IMR-90 (cell line): ENCODE measurements around the gene MLYCD. TPM values are rescaled to one million over a fixed set of nuclear protein-coding genes. Genes with fewer than 3 reads are reported as not detected.

Experiments used
- ATAC-seq: fragments of 200-7000 bp; cut with Tn5 transposase; 2 replicates; pipeline ENCODE4 v1.9.1; 2020; ENCODE audit warnings: low read depth, mild to moderate bottlenecking, moderate library complexity
- BruUV-seq: library from RNA; stranded (reverse); fragments of 400-500 nt; replicated peaks from 2 replicates; lab custom pipeline; 2021; lab: Mats Ljungman, UMichigan
- CTCF ChIA-PET: fragments of 300-600 bp; formaldehyde crosslinking; extraction: SDS; loops from one replicate; lab custom pipeline; 2021; ENCODE audit warnings: antibody characterized with exemption; lab: Yijun Ruan, JAX
- POLR2A ChIA-PET: fragments of 300-600 bp; sonication (Branson Sonifier 250); formaldehyde crosslinking; loops from one replicate; lab custom pipeline; 2022; ENCODE audit warnings: antibody characterized with exemption; ENCODE audit not compliant: unreplicated experiment; lab: Charles Lee
- DNase-seq: peaks from one replicate; pipeline ENCODE4 v3.0.0; 2013
- H2AFZ ChIP-seq: replicated peaks from 2 replicates; pipeline ENCODE3; 2013; ENCODE audit warnings: low read length, mild to moderate bottlenecking; ENCODE audit not compliant: poor library complexity
- H2AK5ac ChIP-seq: 2 replicates; pipeline ENCODE4 v1.6.1; 2013; ENCODE audit warnings: low read depth, low read length, inconsistent platforms
- H2AK9ac ChIP-seq: replicated peaks from 2 replicates; pipeline ENCODE3; 2013; ENCODE audit warnings: mild to moderate bottlenecking, low read depth, low read length, moderate library complexity; ENCODE audit not compliant: poor library complexity
- H2BK120ac ChIP-seq: 2 replicates; pipeline ENCODE4 v1.6.1; 2013; ENCODE audit warnings: low read depth, low read length, inconsistent platforms
- H2BK15ac ChIP-seq: 3 replicates; pipeline ENCODE4 v1.6.1; 2013; ENCODE audit warnings: low read depth, low read length, inconsistent platforms
- H2BK20ac ChIP-seq: 2 replicates; pipeline ENCODE4 v1.6.1; 2013; ENCODE audit warnings: low read depth, mild to moderate bottlenecking, inconsistent platforms, low read length, moderate library complexity
- H2BK5ac ChIP-seq: 2 replicates; pipeline ENCODE4 v1.6.1; 2013; ENCODE audit warnings: mild to moderate bottlenecking, low read depth, low read length, inconsistent platforms; ENCODE audit not compliant: poor library complexity, severe bottlenecking
- H3K14ac ChIP-seq: replicated peaks from 2 replicates; pipeline ENCODE4 v1.6.1; 2013; ENCODE audit warnings: low read depth, low read length, inconsistent platforms
- H3K18ac ChIP-seq: 2 replicates; pipeline ENCODE4 v1.6.1; 2013; ENCODE audit warnings: low read depth, low read length, control low read depth
- H3K23ac ChIP-seq: 2 replicates; pipeline ENCODE4 v1.6.1; 2013; ENCODE audit warnings: low read depth, low read length, inconsistent platforms
- H3K27ac ChIP-seq: 2 replicates; pipeline ENCODE4 v1.5.1; 2013; ENCODE audit warnings: mild to moderate bottlenecking, control low read depth, low read length; ENCODE audit not compliant: insufficient read depth
- H3K27me3 ChIP-seq: 2 replicates; pipeline ENCODE4 v1.6.1; 2013; ENCODE audit warnings: low read length; ENCODE audit not compliant: control insufficient read depth, insufficient read depth
- H3K36me3 ChIP-seq: 2 replicates; pipeline ENCODE4 v1.6.1; 2013; ENCODE audit warnings: low read length, mixed read lengths; ENCODE audit not compliant: control insufficient read depth, insufficient read depth
- H3K4ac ChIP-seq: 2 replicates; pipeline ENCODE4 v1.6.1; 2013; ENCODE audit warnings: low read depth, low read length, inconsistent platforms
- H3K4me1 ChIP-seq: 2 replicates; pipeline ENCODE4 v1.6.1; 2013; ENCODE audit warnings: low read length, mixed read lengths; ENCODE audit not compliant: control insufficient read depth, insufficient read depth
- H3K4me2 ChIP-seq: 2 replicates; pipeline ENCODE4 v1.6.1; 2013; ENCODE audit warnings: low read depth, mild to moderate bottlenecking, control low read depth, low read length, moderate library complexity
- H3K4me3 ChIP-seq: 2 replicates; pipeline ENCODE4 v1.5.1; 2013; ENCODE audit warnings: low read depth, mild to moderate bottlenecking, control low read depth, low read length, moderate library complexity; ENCODE audit not compliant: insufficient read depth
- H3K56ac ChIP-seq: 2 replicates; pipeline ENCODE4 v1.6.1; 2013; ENCODE audit warnings: low read length, inconsistent platforms; ENCODE audit not compliant: insufficient read depth; ENCODE audit errors: extremely low read depth
- H3K79me1 ChIP-seq, 2 experiments: 2 replicates each; pipeline ENCODE4 v1.6.1; 2013; ENCODE audit warnings: low read length in 2 of 2, inconsistent platforms in 1 of 2, low read depth in 1 of 2
- H3K9ac ChIP-seq: 2 replicates; pipeline ENCODE4 v1.6.1; 2013; ENCODE audit warnings: low read depth, low read length, control low read depth
- H3K9me1 ChIP-seq: 2 replicates; pipeline ENCODE4 v1.6.1; 2013; ENCODE audit warnings: low read length, inconsistent platforms; ENCODE audit not compliant: insufficient read depth
- H3K9me3 ChIP-seq: 2 replicates; pipeline ENCODE4 v1.6.1; 2013; ENCODE audit warnings: low read length; ENCODE audit not compliant: control insufficient read depth, insufficient read depth
- H4K20me1 ChIP-seq: 2 replicates; pipeline ENCODE4 v1.6.1; 2013; ENCODE audit warnings: low read length, inconsistent platforms; ENCODE audit not compliant: insufficient read depth
- H4K5ac ChIP-seq: 2 replicates; pipeline ENCODE4 v1.6.1; 2013; ENCODE audit warnings: mild to moderate bottlenecking, low read depth, low read length, control low read depth
- H4K8ac ChIP-seq, 2 experiments: 2 replicates each; pipeline ENCODE4 v1.6.1; 2013; ENCODE audit warnings: low read depth in 2 of 2, low read length in 2 of 2, control low read depth in 1 of 2, inconsistent platforms in 1 of 2
- H4K91ac ChIP-seq: 2 replicates; pipeline ENCODE4 v1.6.1; 2013; ENCODE audit warnings: low read depth, low read length, inconsistent platforms; ENCODE audit not compliant: insufficient read depth
- MXI1 ChIP-seq: IDR thresholded peaks from 2 replicates; pipeline ENCODE4 v1.6.1; 2012; ENCODE audit warnings: low read depth, mild to moderate bottlenecking, low read length, moderate library complexity, borderline replicate concordance
- NFE2L2 ChIP-seq: fragments of 150-350 bp; IDR thresholded peaks from 2 replicates; pipeline ENCODE4 v1.6.1; 2016; ENCODE audit warnings: low read depth, mild to moderate bottlenecking, low read length
- RFX5 ChIP-seq: IDR thresholded peaks from 2 replicates; pipeline ENCODE4 v1.8.0; 2012; ENCODE audit warnings: low read depth, mild to moderate bottlenecking, low read length, moderate library complexity
- SMC3 ChIP-seq: fragments of 150-350 bp; IDR thresholded peaks from 2 replicates; pipeline ENCODE4 v1.6.1; 2016; ENCODE audit warnings: low read depth, mild to moderate bottlenecking, antibody characterized with exemption, low read length, moderate library complexity
- WGBS, 2 experiments: methylation state at CpG; one replicate each; pipeline versions ENCODE4 v1.1.5 to v1.1.7; 2013; ENCODE audit warnings: missing lambda C conversion rate in 2 of 2; ENCODE audit not compliant: insufficient read length in 1 of 2; ENCODE audit errors: extremely low coverage in 2 of 2; 5-methylcytosine and 5-hydroxymethylcytosine counted together
- dilution Hi-C: fragments of 300-500 bp; cut with HindIII; formaldehyde crosslinking; loops from one replicate; pipeline ENCODE4 v1.14.3; 2018; ENCODE audit warnings: low sequenced_read_pairs; ENCODE audit not compliant: unreplicated experiment
- in situ Hi-C: fragments of 300-500 bp; cut with MboI; formaldehyde crosslinking; loops from 3 replicates; pipeline ENCODE4 v1.14.3; 2019; ENCODE audit warnings: low sequenced_read_pairs, inconsistent platforms, mixed read lengths
- intact Hi-C: fragments of 100-400 bp; cut with micrococcal nuclease; formaldehyde crosslinking; loops from 2 replicates; pipeline ENCODE4 v1.10.0; 2022
- polyA plus RNA-seq, 3 experiments: library from polyadenylated mRNA; depleted of rRNA; stranded (reverse); fragments of >200 nt; gene quantifications; 2 replicates each; pipeline ENCODE4 v1.2.3, GENCODE V29; 2012; ENCODE audit warnings: low replicate concordance in 1 of 3
- total RNA-seq: library from RNA; depleted of rRNA; stranded (reverse); fragments of >200 nt; gene quantifications from 2 replicates; pipeline ENCODE4 v1.2.3, GENCODE V29; 2012
- TF ChIP-seq, protein P1 (sequence below): fragments of 150-350 bp; IDR thresholded peaks from 2 replicates; pipeline ENCODE4 v1.6.1; 2016; ENCODE audit warnings: low read depth, mild to moderate bottlenecking, low read length, moderate library complexity, borderline replicate concordance
- TF ChIP-seq, protein P2 (sequence below): fragments of 150-350 bp; IDR thresholded peaks from 2 replicates; pipeline ENCODE4 v1.6.1; 2017; ENCODE audit warnings: mild to moderate bottlenecking, antibody characterized with exemption, low read length, low read depth

The MLYCD gene
- total and polyA plus RNA-seq, 2 of the 4 experiments (the other 2 are of a cell fraction) = 1.9 to 2.7 TPM

GRCh38 chr16:83852774-83853173 lies 46.1 kb upstream of the MLYCD start:
- H3K56ac ChIP-seq = no peak overlapping the region
- ChIA-PET POLR2A (no interaction called here), CTCF (no interaction called here)
- no peaks in the 10 kb centered on the region for H3K79me1 ChIP-seq
- no peak overlapping the region for H4K5ac ChIP-seq
- no peaks in the 10 kb centered on the region for H3K36me3 ChIP-seq
- H3K4ac ChIP-seq = no peak overlapping the region
- intact Hi-C loops = no loop called here
- H3K4me2 ChIP-seq = no peak overlapping the region
- no peak overlapping the region for H2BK5ac ChIP-seq
- H3K14ac ChIP-seq = no peak overlapping the region
- H2AK5ac ChIP-seq = no peak overlapping the region
- DNase-seq (no peak), ATAC-seq (no peak)
- 82% methylated on average over 4 of the region's 11 CpGs; no CpG with 5 or more reads in 1 of the 2 experiments for whole genome bisulfite sequencing, 2 experiments
- H2BK15ac ChIP-seq = no peak overlapping the region
- H3K4me1 ChIP-seq = no peaks in the 10 kb centered on the region
- no peak overlapping the region for H4K91ac ChIP-seq
- no peak overlapping the region for H2AK9ac ChIP-seq
- no peak overlapping the region for H3K23ac ChIP-seq
- dilution Hi-C loops = no loop called here
- in situ Hi-C loops = loop anchor here (25.0 kb wide), 1 partner anchor 1590 kb away; no protein-coding TSS in a partner anchor
- no peaks in the 10 kb centered on the region for H3K9me1 ChIP-seq
- H3K27me3 ChIP-seq = peaks cover 26% of the 10 kb centered on the region
- no peaks in the 10 kb centered on the region for H4K20me1 ChIP-seq
- H2BK120ac ChIP-seq = no peak overlapping the region
- no TSS peak for BruUV-seq
- TF ChIP-seq SMC3 = no peak
- no peak for TF ChIP-seq RFX5
- TF ChIP-seq NFE2L2 = no peak
- TF ChIP-seq, protein P1, sequence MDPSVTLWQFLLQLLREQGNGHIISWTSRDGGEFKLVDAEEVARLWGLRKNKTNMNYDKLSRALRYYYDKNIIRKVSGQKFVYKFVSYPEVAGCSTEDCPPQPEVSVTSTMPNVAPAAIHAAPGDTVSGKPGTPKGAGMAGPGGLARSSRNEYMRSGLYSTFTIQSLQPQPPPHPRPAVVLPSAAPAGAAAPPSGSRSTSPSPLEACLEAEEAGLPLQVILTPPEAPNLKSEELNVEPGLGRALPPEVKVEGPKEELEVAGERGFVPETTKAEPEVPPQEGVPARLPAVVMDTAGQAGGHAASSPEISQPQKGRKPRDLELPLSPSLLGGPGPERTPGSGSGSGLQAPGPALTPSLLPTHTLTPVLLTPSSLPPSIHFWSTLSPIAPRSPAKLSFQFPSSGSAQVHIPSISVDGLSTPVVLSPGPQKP = no peak
- TF ChIP-seq, protein P2, sequence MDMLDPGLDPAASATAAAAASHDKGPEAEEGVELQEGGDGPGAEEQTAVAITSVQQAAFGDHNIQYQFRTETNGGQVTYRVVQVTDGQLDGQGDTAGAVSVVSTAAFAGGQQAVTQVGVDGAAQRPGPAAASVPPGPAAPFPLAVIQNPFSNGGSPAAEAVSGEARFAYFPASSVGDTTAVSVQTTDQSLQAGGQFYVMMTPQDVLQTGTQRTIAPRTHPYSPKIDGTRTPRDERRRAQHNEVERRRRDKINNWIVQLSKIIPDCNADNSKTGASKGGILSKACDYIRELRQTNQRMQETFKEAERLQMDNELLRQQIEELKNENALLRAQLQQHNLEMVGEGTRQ = no peak
- TF ChIP-seq MXI1 = no peak
- no peaks in the 10 kb centered on the region; the same call in 1 of the 2 replicates for H3K9me3 ChIP-seq
- H3K9ac ChIP-seq = no peak overlapping the region
- H3K27ac ChIP-seq = no peak overlapping the region
- H3K4me3 ChIP-seq = no peak overlapping the region
- no peak overlapping the region for H4K8ac ChIP-seq
- no peak overlapping the region for H2BK20ac ChIP-seq
- H3K18ac ChIP-seq = no peak overlapping the region
- H2AFZ ChIP-seq = no peak overlapping the region
